Hepatocyte (in vitro differentiated cells): ENCODE data around the gene VENTX. TPM values are rescaled to one million over a fixed set of nuclear protein-coding genes. Genes with fewer than 3 reads are reported as not detected.

ENCODE experiments used
- DNase-seq: peaks from one replicate; pipeline ENCODE4 v3.0.0-alpha.2; 2016; ENCODE audit warnings: low spot score
- H2AFZ ChIP-seq: fragments of 200-600 bp; sonication (generic); 2 replicates; pipeline ENCODE4 v1.6.0; 2016; ENCODE audit warnings: antibody characterized with exemption, mild to moderate bottlenecking
- H3K27ac ChIP-seq: fragments of 200-600 bp; sonication (generic); 2 replicates; pipeline ENCODE4 v1.5.1; 2016; ENCODE audit warnings: mild to moderate bottlenecking
- H3K27me3 ChIP-seq: fragments of 200-600 bp; sonication (generic); 2 replicates; pipeline ENCODE4 v1.6.1; 2016
- H3K36me3 ChIP-seq: fragments of 200-600 bp; sonication (generic); replicated peaks from 2 replicates; pipeline ENCODE4 v1.5.1; 2016; ENCODE audit warnings: low read depth; ENCODE audit not compliant: insufficient read depth
- H3K4me1 ChIP-seq: fragments of 200-600 bp; sonication (generic); 2 replicates; pipeline ENCODE4 v1.5.1; 2016; ENCODE audit warnings: mild to moderate bottlenecking, moderate library complexity; ENCODE audit not compliant: insufficient read depth
- H3K4me2 ChIP-seq: fragments of 200-600 bp; sonication (generic); 2 replicates; pipeline ENCODE4 v1.6.0; 2016
- H3K4me3 ChIP-seq: fragments of 200-600 bp; sonication (generic); 2 replicates; pipeline ENCODE4 v1.5.1; 2016; ENCODE audit warnings: mild to moderate bottlenecking
- H3K79me2 ChIP-seq: fragments of 200-600 bp; sonication (generic); 2 replicates; pipeline ENCODE4 v1.6.0; 2017; ENCODE audit warnings: mild to moderate bottlenecking
- H3K9me2 ChIP-seq: fragments of 200-600 bp; sonication (generic); replicated peaks from 2 replicates; pipeline ENCODE4 v1.6.0; 2017; ENCODE audit warnings: mild to moderate bottlenecking; ENCODE audit not compliant: insufficient read depth
- H3K9me3 ChIP-seq: fragments of 200-600 bp; sonication (generic); 2 replicates; pipeline ENCODE4 v1.5.1; 2016; ENCODE audit warnings: low read depth, mild to moderate bottlenecking
- H4K20me1 ChIP-seq: fragments of 200-600 bp; sonication (generic); 2 replicates; pipeline ENCODE4 v1.6.0; 2016; ENCODE audit warnings: mild to moderate bottlenecking; ENCODE audit not compliant: insufficient read depth, poor library complexity, severe bottlenecking
- EZH2 ChIP-seq: fragments of 200-600 bp; sonication (generic); IDR thresholded peaks from 2 replicates; pipeline ENCODE4 v1.6.1; 2016; ENCODE audit warnings: antibody characterized with exemption, mild to moderate bottlenecking, borderline replicate concordance
- EZH2phosphoT487 ChIP-seq: fragments of 200-600 bp; sonication (generic); IDR thresholded peaks from one replicate; pipeline ENCODE4 v1.6.1; 2018; ENCODE audit warnings: antibody characterized with exemption, mild to moderate bottlenecking, low read depth, moderate library complexity; ENCODE audit not compliant: unreplicated experiment, severe bottlenecking
- WGBS: methylation state at CpG from one replicate; pipeline ENCODE4 v1.1.6; 2016; ENCODE audit warnings: low lambda C conversion rate; ENCODE audit errors: missing lambda C conversion rate; 5-methylcytosine and 5-hydroxymethylcytosine counted together
- polyA plus RNA-seq: library from polyadenylated mRNA; unstranded; fragments of >200 nt; fragmentation: Nextera tagmentation; extraction: Ambion mirVana; gene quantifications from 2 replicates; pipeline ENCODE4 v1.2.1, GENCODE V29; 2016
- total RNA-seq: library from RNA; depleted of rRNA; stranded (reverse); fragments of >200 nt; gene quantifications from 2 replicates; pipeline ENCODE4 v1.2.3, GENCODE V29; 2014
- TF ChIP-seq, protein P1 (sequence below): fragments of 200-600 bp; sonication (generic); IDR thresholded peaks from 2 replicates; pipeline ENCODE4 v1.5.1; 2016; ENCODE audit warnings: antibody characterized with exemption, mild to moderate bottlenecking; ENCODE audit not compliant: poor library complexity

The VENTX gene
- total and polyA plus RNA-seq, 2 experiments from 2014 or later: not detected

DNA sequence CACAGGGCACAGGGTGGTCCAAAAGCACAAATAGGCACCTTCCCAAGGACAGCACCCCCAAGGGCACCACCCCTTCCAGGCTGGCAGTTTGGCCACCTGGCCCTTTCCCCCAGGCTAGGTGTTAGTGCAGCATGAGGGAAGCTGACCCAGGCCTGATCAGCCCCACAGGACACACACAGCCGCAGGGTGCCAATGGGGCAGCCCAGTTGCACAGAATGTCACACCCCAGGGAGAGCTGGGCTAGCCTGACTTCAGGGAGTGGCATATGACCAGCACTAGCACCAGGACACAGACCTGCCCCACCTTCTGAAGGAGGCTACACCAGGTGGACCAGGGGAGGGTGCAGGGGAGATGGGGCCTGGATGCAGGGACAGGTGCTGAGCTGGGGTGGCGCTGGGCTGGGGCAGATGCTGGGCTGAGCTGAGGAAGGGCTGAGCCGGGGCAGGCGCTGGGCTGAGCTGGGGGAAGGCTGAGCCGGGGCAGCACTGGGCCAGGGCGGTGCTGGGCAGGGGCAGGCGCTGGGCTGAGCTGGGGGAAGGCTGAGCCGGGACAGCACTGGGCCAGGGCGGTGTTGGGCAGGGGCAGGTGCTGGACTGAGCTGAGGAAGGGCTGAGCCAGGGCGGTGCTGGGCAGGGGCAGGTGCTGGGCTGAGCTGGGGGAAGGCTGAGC, 42.9 kb downstream of the VENTX start:
- Histone ChIP-seq H3K27me3 (peaks cover 11% of the 10 kb centered on the region), H3K4me1 (peaks cover 32% of the 10 kb centered on the region), H3K4me3 (no peak overlapping the region), H3K27ac (no peak overlapping the region), H3K9me2 (no peaks in the 10 kb centered on the region), H2AFZ (no peak overlapping the region), H3K4me2 (no peak overlapping the region), H4K20me1 (no peaks in the 10 kb centered on the region), H3K79me2 (no peaks in the 10 kb centered on the region), H3K36me3 (no peaks in the 10 kb centered on the region), H3K9me3 (no peaks in the 10 kb centered on the region)
- TF ChIP-seq EZH2phosphoT487 (no peak), EZH2 (no peak)
- TF ChIP-seq, protein P1, sequence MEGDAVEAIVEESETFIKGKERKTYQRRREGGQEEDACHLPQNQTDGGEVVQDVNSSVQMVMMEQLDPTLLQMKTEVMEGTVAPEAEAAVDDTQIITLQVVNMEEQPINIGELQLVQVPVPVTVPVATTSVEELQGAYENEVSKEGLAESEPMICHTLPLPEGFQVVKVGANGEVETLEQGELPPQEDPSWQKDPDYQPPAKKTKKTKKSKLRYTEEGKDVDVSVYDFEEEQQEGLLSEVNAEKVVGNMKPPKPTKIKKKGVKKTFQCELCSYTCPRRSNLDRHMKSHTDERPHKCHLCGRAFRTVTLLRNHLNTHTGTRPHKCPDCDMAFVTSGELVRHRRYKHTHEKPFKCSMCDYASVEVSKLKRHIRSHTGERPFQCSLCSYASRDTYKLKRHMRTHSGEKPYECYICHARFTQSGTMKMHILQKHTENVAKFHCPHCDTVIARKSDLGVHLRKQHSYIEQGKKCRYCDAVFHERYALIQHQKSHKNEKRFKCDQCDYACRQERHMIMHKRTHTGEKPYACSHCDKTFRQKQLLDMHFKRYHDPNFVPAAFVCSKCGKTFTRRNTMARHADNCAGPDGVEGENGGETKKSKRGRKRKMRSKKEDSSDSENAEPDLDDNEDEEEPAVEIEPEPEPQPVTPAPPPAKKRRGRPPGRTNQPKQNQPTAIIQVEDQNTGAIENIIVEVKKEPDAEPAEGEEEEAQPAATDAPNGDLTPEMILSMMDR: no peak
- 75% methylated on average over 8 of the region's 10 CpGs for WGBS
- no peak for DNase-seq

DNA sequence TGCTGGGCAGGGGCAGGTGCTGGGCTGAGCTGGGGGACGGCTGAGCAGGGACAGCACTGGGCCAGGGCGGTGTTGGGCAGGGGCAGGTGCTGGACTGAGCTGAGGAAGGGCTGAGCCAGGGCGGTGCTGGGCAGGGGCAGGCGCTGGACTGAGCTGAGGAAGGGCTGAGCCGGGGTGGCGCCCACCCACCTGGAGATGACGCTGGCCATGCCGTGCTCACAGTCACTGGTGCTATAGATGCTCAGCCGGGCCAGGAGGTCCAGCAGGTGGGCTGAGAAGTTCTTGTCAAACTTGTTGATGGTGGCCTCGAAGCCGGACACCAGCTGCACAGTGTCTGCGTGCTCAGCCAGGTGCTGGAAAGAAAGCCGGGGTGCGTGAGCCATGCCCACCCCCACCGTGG, 43.4 kb downstream of the VENTX start:
- no peak overlapping the region for H2AFZ ChIP-seq
- peaks cover 31% of the 10 kb centered on the region for H3K4me1 ChIP-seq
- no peaks in the 10 kb centered on the region for H4K20me1 ChIP-seq
- H3K4me3 ChIP-seq: no peak overlapping the region
- no peaks in the 10 kb centered on the region for H3K9me3 ChIP-seq
- H3K79me2 ChIP-seq: no peaks in the 10 kb centered on the region
- TF ChIP-seq EZH2phosphoT487: no peak
- TF ChIP-seq, protein P1: no peak
- no peak for TF ChIP-seq EZH2
- 98% methylated on average over 13 of the region's 15 CpGs for WGBS
- no peaks in the 10 kb centered on the region for H3K36me3 ChIP-seq
- no peak overlapping the region for H3K4me2 ChIP-seq
- no peaks in the 10 kb centered on the region for H3K9me2 ChIP-seq
- DNase-seq: no peak
- H3K27ac ChIP-seq: no peak overlapping the region
- peaks cover 5% of the 10 kb centered on the region for H3K27me3 ChIP-seq

DNA sequence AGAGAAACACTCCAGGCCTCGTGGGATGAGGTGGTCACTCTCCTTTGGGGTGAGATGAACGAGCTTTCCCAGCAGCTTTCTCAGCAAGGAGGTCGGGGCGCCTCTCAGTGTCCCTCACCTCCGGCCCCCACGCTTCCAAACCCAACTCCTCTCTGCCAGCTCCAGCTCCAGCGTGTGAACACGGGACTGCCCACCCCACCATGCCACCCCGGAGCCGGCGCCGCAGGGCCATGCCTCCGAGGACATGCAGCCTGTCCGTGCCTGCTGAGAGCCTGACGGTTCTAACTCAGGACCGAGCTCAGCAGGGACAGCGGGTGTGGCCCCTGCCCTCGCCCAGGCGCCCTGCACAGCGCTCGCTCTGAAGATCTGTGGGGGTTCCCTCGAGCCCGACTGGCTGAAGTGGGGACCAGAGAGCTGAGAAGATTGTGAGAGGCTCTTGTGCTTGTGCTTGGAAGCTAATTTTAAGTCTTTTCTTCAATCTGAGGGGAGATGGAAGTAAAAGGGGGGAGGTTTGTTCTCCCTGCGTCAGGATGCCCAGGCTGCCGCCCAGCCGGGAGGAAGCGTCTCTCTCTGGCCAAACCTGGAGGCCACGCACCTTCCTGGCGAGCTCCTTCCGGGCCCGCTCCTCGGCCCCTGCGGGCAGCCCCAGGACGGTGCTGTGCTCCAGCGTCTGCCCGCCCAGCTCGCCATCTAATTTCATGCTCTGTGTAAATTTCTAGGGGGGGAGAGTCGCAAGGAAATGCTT, 44.1 kb downstream of the VENTX start:
- H3K9me3 ChIP-seq: no peaks in the 10 kb centered on the region
- H3K9me2 ChIP-seq: no peaks in the 10 kb centered on the region
- H3K36me3 ChIP-seq: no peaks in the 10 kb centered on the region
- 94% methylated on average over 38 of the region's 38 CpGs for WGBS
- H3K27me3 ChIP-seq: no peaks in the 10 kb centered on the region
- no peak for DNase-seq
- no peak overlapping the region for H3K4me3 ChIP-seq
- TF ChIP-seq EZH2 (no peak), EZH2phosphoT487 (no peak)
- TF ChIP-seq, protein P1: no peak
- no peak overlapping the region for H3K4me2 ChIP-seq
- H4K20me1 ChIP-seq: no peaks in the 10 kb centered on the region
- no peaks in the 10 kb centered on the region for H3K79me2 ChIP-seq
- H2AFZ ChIP-seq: no peak overlapping the region
- no peak overlapping the region for H3K27ac ChIP-seq
- peaks cover 24% of the 10 kb centered on the region for H3K4me1 ChIP-seq
